Daoy (cell line): ENCODE results near the gene LLGL2. TPM values are rescaled to one million over a fixed set of nuclear protein-coding genes. Genes with fewer than 3 reads are reported as not detected.
"Not testable (repeated sequence)": the region's sequence is repeated elsewhere in the genome, so short reads cannot be mapped to it uniquely, and the experiment has no call there.

Source experiments
- DNase-seq: peaks from one replicate; pipeline ENCODE4 v3.0.0-alpha.2; 2015; ENCODE audit warnings: low read depth
- total RNA-seq: library from RNA; depleted of rRNA; stranded (reverse); fragments of >200 nt; shearing (Covaris generic); gene quantifications from 2 replicates; pipeline ENCODE4 v1.2.3, GENCODE V29; 2014; rRNA removed

Gene LLGL2
- 8.6 and 13.7 TPM in 2 replicates for total RNA-seq

GRCh38 chr17:75524970-75525805 is at the start of gene LLGL2:
LLGL2 (plus strand) TSS chr17:75525697; CDS start chr17:75543427, 17,730 bp downstream.
- DNase-seq: peak; percentile 85

- no peak for DNase-seq
These were observed 49.6 kb upstream of the LLGL2 start for GRCh38 chr17:75475851-75476250.

- no peak for DNase-seq
These were observed 49.2 kb upstream of the LLGL2 start for GRCh38 chr17:75476271-75476671.

GRCh38 chr17:75476752-75477489 is 48.6 kb upstream of the LLGL2 start:
- DNase-seq: no peak

- DNase-seq: not testable (repeated sequence)
These were observed 48.0 kb upstream of the LLGL2 start for GRCh38 chr17:75477490-75477862.

GRCh38 chr17:75478508-75478907 is 47.0 kb upstream of the LLGL2 start:
- no peak for DNase-seq

GRCh38 chr17:75480281-75480680 is 45.2 kb upstream of the LLGL2 start:
- no peak for DNase-seq

- DNase-seq: no peak
These were observed 44.1 kb upstream of the LLGL2 start for GRCh38 chr17:75481194-75482068.

- no peak for DNase-seq
These were observed 43.2 kb upstream of the LLGL2 start for GRCh38 chr17:75482098-75482942.

- DNase-seq: no peak
These were observed 39.8 kb upstream of the LLGL2 start for GRCh38 chr17:75485688-75486087.

- no peak for DNase-seq
These were observed 39.3 kb upstream of the LLGL2 start for GRCh38 chr17:75486151-75486550.

- no peak for DNase-seq
These were observed 38.5 kb upstream of the LLGL2 start for GRCh38 chr17:75486951-75487350.

GRCh38 chr17:75487351-75488070 is 38.0 kb upstream of the LLGL2 start:
- DNase-seq: peak; percentile 61

GRCh38 chr17:75488693-75489510 is 36.6 kb upstream of the LLGL2 start:
- no peak for DNase-seq

- DNase-seq: no peak
These were observed 36.0 kb upstream of the LLGL2 start for GRCh38 chr17:75489511-75489955.

- DNase-seq: no peak
These were observed 35.2 kb upstream of the LLGL2 start for GRCh38 chr17:75490173-75490743.

GRCh38 chr17:75490953-75491649 is 34.4 kb upstream of the LLGL2 start:
- no peak for DNase-seq

- DNase-seq: no peak
These were observed 33.8 kb upstream of the LLGL2 start for GRCh38 chr17:75491680-75492079.
